Activated T-cell treated with anti-CD3 and anti-CD28 coated beads for 4 hours (primary cell): ENCODE measurements around the gene PMAIP1.
"Not testable (repeated sequence)": the region's sequence is repeated elsewhere in the genome, so short reads cannot be mapped to it uniquely, and the experiment has no call there.

ENCODE experiments used
- DNase-seq: peaks from one replicate; pipeline ENCODE4 v3.0.0-alpha.2; 2020

The PMAIP1 gene

DNA sequence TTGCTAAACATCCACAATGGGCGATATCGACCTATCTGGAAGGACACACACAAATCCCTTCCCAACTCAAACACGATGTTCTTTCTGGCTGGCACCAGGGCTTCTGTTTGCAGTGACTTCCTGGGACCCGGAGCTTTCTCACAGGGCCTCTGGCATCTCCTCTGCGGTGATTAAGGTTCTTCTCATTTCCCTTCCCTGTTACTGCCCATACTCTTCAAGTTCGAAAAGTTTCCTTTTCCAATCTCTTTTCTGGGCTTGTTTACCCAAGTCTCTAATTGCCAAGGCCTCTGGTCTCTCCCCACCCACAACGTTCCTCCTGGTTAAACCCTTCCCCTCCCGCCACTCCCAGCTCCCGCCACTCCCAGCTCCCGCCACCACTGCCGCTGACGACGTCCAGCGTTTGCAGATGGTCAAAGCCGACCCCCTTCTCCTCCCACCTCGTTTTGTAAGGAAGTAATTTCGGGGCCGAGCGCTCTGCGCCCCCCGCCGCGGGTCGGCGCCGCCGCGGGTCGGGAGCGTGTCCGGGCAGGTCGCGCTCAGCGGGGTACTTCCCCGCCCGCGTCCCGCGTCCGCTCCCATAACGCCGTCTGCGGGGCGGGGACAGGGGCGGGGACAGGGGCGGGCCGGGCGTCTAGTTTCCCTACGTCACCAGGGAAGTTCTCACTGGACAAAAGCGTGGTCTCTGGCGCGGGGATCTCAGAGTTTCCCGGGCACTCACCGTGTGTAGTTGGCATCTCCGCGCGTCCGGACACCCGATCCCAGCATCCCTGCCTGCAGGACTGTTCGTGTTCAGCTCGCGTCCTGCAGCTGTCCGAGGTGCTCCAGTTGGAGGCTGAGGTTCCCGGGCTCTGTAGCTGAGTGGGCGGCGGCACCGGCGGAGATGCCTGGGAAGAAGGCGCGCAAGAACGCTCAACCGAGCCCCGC lies at the start of gene PMAIP1:
TSS of gene PMAIP1 (plus strand) at position 699 of the 924 bp plus-strand sequence. CDS start at position 881, 182 bp downstream.
- DNase-seq, result peak; percentile 85

DNA sequence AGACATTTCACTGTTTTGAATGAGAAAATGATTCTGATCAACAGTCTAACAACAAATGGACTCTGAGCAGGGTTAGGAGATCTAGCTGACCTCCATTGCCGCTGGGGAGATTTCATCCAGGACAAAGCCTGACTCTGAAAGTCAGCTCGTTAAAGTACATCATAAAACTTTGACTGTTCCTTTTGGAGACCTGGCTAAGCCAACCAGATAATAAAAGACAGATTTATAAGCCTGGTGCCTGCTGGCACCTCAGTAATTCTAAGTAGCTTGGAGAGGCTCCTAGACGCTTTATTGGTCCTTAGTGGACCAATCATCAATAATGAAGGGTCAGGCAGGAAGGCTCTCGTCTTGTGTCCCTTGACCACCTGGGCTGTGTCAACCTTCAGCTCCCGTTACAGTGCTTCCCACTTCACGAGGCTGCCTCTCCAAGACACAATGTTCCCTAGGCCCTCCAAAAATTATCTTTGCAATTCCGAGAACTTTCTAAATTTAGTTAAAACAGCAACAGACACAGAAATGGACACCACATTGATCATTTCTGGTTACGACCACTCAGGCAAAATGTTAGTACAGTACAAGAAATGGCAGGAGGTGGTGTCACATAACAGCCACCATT lies 47.9 kb upstream of the PMAIP1 start:
- DNase-seq, result no peak

DNA sequence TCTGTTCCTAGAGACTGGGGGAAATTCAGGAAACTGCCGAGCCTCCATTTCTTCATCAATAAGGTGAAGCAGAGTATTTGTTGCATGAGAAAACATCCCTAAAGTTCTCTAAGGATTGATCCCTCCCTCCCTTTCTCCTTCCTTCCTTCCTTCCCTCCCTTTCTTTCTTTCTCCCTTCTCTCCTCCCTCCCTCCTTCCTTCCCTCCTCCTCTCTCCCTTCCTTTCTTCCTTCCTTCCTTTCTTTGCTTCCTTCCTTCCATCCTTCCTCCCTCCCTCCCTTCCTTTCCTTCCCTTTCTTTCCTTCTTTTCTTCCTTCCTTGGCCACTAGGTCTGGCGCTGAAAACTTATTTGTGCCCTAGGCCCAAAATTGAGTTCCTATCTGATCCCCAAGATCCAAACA lies 47.2 kb upstream of the PMAIP1 start:
- no peak for DNase-seq

DNA sequence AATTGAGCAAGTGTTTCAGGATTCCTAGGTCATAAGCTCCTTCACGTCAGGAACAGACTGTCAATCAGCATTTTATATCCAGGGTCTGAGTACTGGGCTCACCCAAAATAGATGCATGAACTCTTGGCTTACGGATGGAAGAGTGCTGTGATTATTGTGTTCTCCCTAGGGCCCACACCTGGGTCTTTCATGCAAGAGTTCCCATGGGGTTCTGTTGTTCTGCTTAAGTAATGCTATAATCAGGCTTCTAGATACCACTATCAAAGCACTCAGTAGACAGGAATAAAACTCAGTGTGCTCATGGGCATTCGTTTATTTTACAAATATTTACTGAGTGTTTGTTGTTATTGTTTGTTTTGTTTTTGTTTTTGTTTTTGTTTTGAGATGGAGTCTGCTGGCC lies 46.4 kb upstream of the PMAIP1 start:
- DNase-seq, result no peak

DNA sequence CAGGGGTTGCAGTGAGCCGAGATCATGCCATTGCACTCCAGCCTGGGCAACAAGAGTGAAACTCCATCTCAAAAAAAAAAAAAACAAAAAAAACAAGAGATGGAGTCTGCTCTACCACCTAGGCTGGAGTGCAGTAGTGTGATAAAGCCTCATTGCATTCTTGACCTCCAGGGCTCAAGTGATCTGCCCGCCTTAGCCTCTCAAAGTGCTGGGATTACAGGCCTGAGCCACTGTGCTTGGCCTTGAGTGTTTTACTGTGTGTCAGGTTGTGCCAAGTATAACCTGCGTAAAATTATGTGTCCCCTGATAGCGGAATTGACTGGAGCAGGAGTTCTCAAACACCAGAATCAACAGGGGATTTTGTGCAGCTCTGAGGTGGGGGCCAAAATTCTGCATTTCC lies 45.8 kb upstream of the PMAIP1 start:
- DNase-seq, result not testable (repeated sequence)

DNA sequence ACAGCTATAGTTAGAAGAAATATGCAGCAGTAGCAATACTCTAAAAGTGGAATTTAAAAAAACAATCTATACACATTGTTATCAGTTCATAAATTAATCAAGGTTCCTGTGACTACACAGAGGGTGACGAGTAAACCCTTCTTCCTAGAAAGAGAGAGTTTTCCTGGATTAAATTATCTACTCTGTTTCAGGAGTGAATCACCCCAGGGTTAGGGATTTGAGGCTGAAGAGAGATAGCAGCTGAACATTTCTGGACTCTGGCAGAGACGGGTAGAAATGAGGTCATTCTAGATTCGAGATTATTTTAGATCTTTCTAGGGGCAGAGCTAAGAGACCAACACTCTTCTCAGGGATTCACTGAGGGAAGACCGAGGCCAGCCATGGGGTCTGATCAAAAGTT lies 38.8 kb upstream of the PMAIP1 start:
- no peak for DNase-seq

DNA sequence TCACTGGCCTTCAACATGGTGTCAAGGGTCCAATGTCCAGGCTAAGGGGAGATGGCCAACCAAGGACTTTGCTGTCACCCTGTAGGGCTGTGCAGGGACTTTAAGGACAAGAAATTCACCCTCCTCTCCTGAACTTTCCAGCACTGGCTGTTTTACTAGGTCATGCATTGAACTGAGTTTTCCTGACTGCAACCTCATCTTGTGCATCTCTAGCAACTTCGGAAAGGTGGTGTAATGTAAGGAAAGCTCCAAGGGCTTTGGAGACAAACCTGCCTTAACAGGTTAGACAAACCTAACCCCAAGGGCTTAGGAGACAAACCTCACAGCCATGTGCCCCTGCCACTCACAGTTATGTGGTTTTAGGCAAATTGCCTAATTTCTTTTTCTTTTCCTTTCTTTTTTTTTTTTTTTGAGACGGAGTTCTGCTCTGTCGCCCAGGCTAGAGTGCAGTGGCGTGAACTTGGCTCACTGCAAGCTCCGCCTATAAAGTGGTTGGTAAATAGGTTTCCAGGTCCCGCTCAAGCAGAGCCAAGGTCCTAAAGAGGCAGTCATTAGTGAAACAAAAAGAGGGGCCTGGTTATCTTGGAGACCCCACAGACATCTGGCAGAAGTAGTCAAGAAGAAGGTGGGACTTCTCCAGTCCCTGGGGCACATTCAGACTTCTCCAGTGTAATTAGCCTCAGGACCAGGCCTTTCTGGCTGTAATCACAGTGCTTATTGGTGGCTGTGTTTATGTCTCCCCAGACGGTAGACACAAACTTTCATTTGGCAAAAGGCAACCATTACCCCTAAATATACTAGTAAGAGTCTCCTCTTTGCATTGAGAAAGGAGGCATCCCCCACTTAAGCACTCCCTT lies 37.6 kb upstream of the PMAIP1 start:
- DNase-seq, result no peak

DNA sequence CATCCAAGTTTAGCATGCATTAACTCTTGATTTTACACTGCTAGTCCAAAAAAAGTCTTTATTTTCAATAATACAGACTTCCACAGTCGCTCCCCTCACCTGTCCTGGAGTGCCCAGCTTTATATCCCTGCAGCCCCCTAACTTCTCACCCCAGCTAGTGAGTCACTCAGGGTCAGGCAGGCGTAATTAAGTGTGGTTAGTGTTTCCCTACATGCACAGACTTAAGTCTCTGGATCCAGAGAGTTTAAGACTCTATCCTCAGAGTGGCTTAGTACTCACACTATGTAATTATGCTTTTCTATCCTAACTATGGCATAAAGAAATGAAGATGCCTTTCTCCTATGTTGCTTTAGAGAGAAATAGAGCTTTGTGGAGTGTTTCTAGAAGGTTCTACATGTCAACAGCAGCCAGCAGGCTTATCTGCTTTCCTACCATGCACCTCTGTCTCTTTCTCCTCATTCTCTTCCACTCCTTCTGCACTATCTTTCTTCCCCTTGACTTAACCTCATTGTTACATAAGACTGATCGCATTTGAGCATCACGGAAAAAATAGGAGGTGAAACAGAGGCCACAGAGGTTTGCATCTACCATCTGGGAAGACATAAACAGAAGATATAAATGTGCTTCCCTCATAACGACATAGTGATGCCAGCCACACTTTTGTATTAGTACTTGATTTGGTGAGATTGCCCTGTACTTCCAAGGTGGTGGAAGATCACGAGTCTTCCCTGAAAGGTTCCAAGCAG lies 34.4 kb upstream of the PMAIP1 start:
- no peak for DNase-seq

DNA sequence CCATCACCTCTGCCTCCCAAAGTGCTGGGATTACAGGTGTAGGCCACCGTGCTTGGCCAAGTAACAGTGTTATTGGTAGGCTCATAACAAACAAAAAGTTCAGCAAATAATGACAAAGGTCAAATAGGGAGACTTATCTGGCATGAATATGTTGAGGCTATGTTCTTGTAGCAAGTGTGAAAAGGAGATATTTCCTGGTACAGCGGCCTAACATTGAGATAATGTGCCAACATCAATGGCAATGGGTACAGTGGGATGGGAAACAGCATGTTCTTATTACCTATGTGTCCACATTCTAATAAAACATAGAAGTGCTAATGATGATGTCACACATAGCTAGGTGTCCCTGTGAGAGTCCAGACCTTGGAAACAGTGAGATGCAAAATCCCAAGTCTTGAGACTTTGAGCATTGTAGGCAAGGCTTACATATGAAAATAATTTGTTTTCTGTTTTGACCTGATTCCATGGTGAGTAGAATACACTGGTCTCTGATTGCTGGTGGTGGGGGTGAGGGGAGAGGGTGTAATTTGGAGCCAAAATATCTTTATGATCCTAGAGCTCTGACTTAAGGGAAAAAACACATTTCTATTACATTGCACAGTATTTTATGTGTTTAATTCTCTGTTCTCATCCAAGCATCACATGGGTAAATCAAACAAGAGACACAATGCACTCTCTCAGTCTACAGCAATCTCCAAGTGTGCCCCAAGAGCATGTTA lies 33.1 kb upstream of the PMAIP1 start:
- no peak for DNase-seq

DNA sequence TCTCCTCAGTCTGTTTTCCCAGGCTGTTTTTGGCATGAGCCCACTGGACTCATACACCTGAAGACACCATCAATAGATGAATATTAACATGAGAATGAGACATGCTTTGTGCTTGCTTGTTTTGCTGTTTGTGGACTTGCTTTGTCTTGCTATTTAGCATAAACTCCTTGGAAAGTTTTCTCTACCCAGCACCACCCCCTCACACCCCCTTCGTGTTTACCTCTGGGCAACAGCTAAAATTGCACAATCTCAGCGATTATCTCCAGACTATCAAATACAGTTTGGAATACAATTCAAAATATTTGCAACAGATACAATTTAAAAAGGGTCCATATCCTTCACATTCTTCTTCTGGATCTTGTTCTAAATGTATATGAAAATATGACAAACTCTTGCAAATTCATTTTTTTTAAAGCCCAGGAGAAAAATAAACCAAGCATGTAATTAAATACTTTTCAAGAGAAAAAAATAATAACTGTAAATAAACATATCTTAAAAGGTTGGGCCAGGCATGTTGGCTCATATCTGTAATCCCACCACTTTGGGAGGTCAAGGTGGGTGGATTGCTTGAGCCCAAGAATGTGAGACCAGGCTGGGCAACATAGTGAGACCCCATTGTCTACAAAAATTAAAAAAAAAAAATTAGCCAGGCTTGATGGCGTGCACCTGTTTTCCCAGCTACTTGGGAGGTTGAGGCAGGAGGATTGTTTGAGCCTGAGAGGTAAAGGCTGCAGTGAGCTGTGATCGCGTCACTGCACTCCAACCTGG lies 32.3 kb upstream of the PMAIP1 start:
- DNase-seq, result no peak

DNA sequence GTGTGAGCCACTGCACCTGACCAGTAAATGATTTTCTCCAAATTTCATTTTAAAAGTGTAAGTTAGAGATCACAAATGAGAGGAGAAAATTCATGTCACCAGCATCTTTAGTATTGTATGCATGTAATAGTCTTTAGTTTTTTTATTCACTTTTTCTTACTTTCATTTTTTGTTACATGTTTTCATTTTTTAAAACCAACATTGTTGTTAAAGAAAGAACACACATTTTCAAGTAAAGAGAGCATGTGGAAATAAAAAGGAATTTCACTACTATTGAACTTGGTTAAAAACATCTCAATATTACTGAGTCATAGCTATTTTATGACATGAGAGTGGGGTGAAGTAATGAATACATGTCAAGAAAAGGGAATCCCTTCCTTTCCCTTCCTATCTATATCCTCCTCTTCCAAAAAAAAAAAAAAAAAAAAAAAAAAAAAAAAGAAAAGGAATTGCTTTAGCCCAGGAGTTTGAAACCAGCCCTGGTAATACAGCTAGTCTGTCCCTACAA lies 29.1 kb upstream of the PMAIP1 start:
- no peak for DNase-seq

DNA sequence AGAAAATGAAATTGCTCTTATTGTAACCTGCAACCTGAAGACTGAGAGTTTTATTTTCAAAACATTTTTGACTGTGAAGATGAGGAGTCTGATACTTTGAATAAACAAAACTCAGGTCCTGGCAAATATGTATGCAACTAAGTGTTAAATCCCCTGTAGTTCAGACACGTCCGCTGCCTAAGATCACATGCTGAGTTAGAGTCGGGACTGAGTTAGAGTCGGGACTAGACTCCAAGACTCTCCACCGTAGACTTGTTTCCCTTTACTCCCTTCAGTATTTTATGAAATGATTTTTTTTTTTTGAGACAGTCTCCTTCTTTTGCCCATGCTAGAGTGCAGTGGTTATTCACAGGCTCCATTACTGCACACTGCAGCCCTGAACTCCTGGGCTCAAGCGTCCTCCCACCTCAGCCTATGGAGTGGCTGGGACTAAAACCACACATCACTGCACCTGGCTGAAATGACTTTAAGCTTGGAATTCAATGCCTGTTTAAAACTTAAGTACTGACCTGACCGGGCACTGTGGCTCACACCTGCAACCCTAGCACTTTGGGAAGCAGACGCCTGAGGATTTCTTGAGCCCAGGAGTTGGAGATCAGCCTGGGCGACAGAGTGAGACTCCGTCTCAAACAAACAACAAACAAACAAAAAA lies 28.0 kb upstream of the PMAIP1 start:
- no peak for DNase-seq

DNA sequence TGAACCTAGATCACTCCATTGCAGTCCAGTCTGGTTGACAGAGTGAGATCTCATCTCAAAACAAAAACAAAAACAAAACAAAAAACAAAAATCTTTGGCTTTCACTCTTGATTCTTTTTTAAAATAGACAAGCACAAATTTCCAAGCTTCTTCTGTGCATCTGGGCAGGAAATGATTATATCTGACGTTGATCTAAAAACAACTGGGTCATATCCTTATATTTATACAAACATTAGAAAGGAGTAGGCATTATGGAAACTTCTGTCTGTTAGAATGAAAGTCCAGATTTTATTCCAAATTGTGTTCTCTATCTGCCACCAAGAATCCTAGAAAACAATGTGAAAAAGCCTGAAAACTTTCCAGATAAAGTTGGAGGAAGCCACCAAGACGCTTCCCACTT lies 26.2 kb upstream of the PMAIP1 start:
- DNase-seq, result no peak

DNA sequence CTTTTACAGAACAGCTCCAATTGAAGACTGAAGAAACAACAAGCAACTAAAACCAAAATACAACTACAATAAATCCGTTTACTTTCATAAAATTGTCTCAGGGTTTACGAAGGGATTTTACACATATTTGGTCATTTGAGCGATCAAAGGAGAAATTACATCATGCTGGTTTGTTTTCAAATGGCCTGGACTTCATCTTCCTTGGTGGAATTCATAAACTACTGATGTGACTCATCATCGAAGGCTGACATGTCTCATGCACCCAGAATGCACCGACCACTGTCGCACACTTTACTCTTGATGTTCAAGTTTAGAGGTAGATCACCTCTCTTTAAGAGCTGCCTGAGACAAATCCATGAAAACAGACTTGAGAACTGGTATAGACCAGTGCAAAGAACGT lies 25.6 kb upstream of the PMAIP1 start:
- no peak for DNase-seq

DNA sequence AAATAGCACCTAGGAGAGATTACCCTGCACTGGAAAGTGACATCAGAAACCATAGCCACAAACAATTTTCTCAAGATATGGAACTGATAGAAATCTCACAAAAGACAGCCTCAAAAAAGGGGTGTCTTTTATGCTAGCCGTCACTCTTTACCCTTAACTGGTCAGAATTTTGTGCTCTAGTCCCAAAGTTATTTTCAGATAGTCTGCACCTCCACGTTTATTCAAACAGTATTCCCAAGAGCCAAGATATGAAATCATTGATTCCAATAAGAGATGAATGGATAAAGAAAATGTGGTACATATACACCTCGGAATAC lies 23.5 kb upstream of the PMAIP1 start:
- DNase-seq, result no peak

DNA sequence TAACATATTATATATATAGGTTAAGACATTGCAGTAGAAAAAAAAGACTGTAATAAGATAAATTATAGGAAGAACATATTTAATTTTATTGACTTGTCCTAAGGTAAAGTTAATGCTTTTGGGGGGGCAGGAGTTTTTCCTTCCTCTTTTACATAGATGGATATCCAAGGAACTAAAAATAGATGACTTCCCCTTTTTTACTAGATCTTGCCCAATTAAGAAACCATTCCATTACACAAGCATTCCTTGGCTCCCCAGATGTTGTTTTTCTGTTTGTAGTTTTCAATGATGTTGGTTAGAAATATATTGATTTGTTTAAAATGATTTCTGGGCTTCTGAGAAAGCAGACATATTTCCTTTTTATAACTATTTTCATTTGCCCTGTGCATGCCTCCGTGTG lies 22.4 kb upstream of the PMAIP1 start:
- DNase-seq, result no peak

DNA sequence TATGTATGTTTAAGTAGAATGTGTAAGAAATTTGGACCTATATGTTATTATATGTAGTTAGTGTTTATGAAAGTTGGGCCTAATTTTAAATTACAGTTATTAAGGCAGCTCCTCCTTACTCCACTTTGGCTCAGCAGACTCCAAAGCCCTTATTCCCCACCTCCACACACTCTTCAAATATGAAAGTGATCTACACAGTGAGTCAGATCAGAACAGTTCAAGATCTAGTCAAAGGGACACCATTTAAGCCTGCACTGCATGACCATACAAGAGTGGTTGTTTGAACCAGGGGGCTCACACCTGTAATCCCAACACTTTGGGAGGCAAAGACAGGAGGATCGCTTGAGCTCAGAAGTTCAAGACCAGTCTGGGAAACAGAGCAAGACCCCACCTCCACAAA lies 21.2 kb upstream of the PMAIP1 start:
- DNase-seq, result no peak

DNA sequence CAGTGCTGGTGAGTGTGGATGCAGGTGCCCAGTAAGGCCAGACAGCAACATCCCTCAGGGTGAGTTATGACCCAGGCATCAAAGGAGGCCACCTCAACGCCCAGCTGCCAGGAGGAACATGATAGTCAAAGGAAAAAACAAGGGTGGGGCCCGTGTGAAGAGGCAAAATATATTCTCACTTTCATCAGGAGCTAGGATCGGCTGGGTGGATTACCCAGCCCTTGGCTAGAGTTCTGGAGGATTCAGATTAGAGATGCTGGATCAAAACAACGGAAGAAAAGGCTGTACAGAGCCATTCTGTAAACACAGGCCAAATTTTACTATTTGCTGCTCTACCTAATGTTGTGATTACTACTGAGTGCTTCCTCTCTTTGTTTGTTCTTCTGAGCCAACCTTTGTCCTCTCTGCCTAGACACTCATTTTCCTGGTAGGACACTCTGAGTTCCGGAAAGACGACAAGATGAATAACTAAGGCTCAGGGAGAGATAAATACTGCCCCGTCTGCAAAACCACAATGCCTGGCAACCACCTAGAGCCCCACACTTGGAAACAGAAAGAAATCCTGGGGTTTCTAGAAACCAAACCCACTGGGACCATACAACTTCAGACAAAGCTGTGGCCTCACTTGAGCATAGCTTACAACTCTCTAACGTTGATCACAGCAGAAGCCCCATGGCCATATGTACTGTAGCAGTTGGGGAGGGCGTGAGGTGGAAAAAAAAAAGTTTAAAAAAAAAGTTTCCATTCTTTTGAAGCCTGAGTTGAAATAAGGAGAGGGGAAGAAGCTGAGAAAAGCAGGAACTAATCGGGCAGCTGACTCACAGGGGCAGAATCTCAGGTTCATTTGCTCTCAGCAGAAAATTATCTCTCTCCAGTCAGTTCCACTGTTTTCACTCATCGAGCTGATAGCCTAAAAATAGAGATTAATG lies 17.8 kb upstream of the PMAIP1 start:
- DNase-seq, result no peak

DNA sequence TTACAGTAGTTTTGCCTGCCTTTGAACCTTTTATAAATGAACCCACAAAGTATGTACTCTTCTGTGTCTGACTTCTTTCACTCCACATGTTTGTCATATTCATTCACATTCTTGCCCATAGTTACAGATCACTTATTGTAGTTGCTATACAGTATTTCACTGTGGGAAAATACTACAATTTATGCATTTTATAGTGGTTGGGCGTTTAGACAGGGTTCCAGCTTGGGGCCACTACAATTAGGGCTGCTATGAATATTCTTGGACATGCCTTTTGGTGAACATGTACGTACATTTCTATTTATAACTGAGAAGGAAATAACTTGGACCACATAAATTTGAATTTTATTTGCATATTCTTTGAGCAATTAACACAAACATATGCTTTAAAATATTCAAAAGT lies 15.4 kb upstream of the PMAIP1 start:
- DNase-seq, result no peak
